ENCODE measurements around the gene NUDT11. TPM values are rescaled to one million over a fixed set of nuclear protein-coding genes. Genes with fewer than 3 reads are reported as not detected.
"Not testable (repeated sequence)": the region's sequence is repeated elsewhere in the genome, so short reads cannot be mapped to it uniquely, and the experiment has no call there.

NUDT11 gene
- total RNA-seq = 0.53 TPM
- long read RNA-seq, partial matches to known transcripts = 0 of 1 reads
- long read RNA-seq, other reads (novel, unspliced or antisense) = 0 of 1 reads

DNA sequence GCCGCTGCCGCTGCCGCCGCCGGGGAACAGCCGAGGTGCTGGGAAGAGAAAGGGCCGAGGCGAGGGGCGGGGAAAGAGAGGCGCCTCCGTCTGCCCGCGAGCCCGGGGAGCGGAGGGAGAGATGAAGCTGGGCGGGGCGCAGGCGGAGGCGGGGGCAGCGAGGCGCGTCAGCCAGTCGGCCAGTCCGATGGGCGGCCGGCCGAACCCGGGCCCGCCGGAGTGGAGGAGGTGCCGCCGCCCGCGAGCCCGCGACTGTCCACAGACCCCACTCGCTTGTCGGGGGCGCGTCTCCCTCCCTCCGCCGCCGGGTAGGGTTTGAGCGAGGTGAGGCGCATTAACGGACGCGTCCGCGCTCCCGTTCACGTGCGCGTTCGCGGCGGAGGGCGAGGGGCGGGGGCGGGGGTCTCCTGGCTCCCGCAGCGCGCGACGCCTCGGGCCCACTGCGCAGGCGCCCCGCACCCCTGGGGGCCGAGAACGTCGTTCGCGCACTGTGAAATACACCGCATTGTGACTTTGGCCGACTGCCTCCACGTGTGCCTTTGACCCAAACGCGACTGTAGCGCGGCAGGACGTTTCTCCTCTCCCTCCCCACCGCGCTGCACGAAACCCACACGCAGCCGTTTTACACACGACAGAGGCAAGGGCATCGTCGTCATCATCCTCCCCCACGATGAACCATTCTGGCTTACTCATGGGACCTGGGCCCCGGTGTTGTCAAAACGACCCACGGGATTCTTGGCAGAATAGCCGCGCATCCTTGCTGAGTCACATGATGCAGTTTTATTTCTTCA lies at the start of gene NUDT11:
Gene NUDT11 (minus strand): TSS at position 92 of the 791 bp plus-strand sequence. CDS start 148 bp downstream, outside the sequence.
- Histone ChIP-seq H3K27me3 (ENCODE audit: low read depth) (peaks cover 17% of the 10 kb centered on the region), H3K27ac (no peak within 1 kb of the TSS), H3K4me1 (no peaks in the 10 kb centered on the region), H3K9me3 (no peaks in the 10 kb centered on the region), H3K4me3 (peak within 1 kb of the TSS; percentile 54), H3K36me3 (no peaks in the 10 kb centered on the region)
- intact Hi-C loops (cut with DNase I) = no loop called here
- peak; percentile 87 to 97 for ATAC-seq
- DNase-seq = peak; percentile 54
- TF ChIP-seq CTCF (IDR thresholded peaks at IDR 0.05) = no peak

DNA sequence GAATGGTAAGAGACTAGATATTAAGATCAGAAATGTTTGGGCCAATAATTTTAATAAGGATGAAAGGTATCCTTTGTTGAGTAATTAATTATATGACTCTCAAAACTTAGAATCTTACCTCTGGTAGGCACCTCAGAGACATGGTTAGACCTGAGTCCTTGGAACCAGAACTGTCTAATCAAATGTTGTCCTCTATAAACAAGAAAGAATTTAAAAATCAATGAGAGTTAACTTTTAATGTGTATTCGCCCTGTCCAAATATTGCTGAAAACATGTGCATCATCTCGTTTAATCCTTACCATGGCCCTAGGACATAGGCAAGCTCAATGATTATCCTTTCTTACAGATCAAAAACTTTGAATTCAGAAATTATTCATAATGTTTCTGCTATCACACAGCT lies 24.0 kb upstream of the NUDT11 start:
- no peaks in the 10 kb centered on the region for H3K27me3 ChIP-seq (ENCODE audit: low read depth)
- ATAC-seq (no peak), DNase-seq (no peak)
- no peaks in the 10 kb centered on the region for H3K36me3 ChIP-seq
- intact Hi-C loops (cut with DNase I) = no loop called here
- no peak for TF ChIP-seq CTCF (IDR thresholded peaks at IDR 0.05)
- no peaks in the 10 kb centered on the region for H3K9me3 ChIP-seq
- no peak overlapping the region for H3K27ac ChIP-seq
- H3K4me3 ChIP-seq = no peak overlapping the region
- no peaks in the 10 kb centered on the region for H3K4me1 ChIP-seq

DNA sequence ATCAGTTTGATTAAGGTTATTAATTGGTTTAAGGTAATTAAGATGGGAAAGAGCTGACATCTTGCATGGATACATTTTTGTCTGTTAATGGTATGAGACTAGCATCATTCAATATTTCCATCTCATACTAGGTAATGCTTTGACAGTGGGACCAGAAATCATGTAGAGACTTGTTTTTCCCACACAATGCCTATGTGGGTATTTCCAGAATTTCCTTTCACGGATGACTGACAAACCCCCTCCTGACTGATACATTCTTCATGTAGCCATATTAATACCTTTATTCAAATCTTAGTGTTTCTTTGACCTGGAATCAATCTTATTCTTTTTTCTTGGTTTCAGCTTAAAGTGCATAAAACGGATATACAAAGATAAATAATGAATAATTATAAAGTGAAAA lies 22.7 kb upstream of the NUDT11 start:
- H3K27me3 ChIP-seq (ENCODE audit: low read depth); H3K36me3 ChIP-seq; H3K4me1 ChIP-seq; H3K27ac ChIP-seq; DNase-seq; H3K9me3 ChIP-seq; intact Hi-C loops (cut with DNase I); ATAC-seq; H3K4me3 ChIP-seq: not testable (repeated sequence)

GRCh38 chrX:51507551-51507950 lies 11.2 kb upstream of the NUDT11 start:
- no peak for ATAC-seq
- Histone ChIP-seq H3K4me1 (no peaks in the 10 kb centered on the region), H3K27ac (no peak overlapping the region), H3K36me3 (no peaks in the 10 kb centered on the region), H3K9me3 (no peaks in the 10 kb centered on the region), H3K4me3 (no peak overlapping the region), H3K27me3 (ENCODE audit: low read depth) (no peaks in the 10 kb centered on the region)
- DNase-seq = no peak
- TF ChIP-seq CTCF (IDR thresholded peaks at IDR 0.05) = no peak
- intact Hi-C loops (cut with DNase I) = no loop called here

- H3K27ac ChIP-seq; intact Hi-C loops (cut with DNase I); H3K36me3 ChIP-seq; H3K4me1 ChIP-seq; DNase-seq; H3K9me3 ChIP-seq: not testable (repeated sequence)
- H3K27me3 ChIP-seq (ENCODE audit: low read depth) = peaks cover 17% of the 10 kb centered on the region
- peak in 1 of 2 donors; percentile 57 for ATAC-seq
- peak overlapping the region; percentile 54 for H3K4me3 ChIP-seq
These were observed 497 bp downstream of the NUDT11 start for GRCh38 chrX:51495701-51496488.

GRCh38 chrX:51494409-51494808 lies 2.0 kb downstream of the NUDT11 start:
- Histone ChIP-seq H3K36me3 (no peaks in the 10 kb centered on the region), H3K27me3 (ENCODE audit: low read depth) (peaks cover 17% of the 10 kb centered on the region), H3K9me3 (no peaks in the 10 kb centered on the region), H3K27ac (no peak overlapping the region), H3K4me1 (no peaks in the 10 kb centered on the region), H3K4me3 (no peak overlapping the region)
- intact Hi-C loops (cut with DNase I) = no loop called here
- no peak for TF ChIP-seq CTCF (IDR thresholded peaks at IDR 0.05)
- DNase-seq = no peak
- ATAC-seq = no peak

All from lower lobe of right lung (tissue), 2 donors.